Coronary artery (tissue), 2 donors: Measurements from ENCODE around the gene GPR62.

ENCODE experiments used
- DNase-seq: peaks from one replicate; pipeline ENCODE4 v3.0.0-alpha.2; 2017; ENCODE audit warnings: low spot score
- H3K27ac ChIP-seq, 2 donors: fragments of 200-600 bp; sonication (generic); one replicate each; pipeline ENCODE4 v1.5.1; 2016 to 2019
- H3K4me3 ChIP-seq: fragments of 200-600 bp; sonication (generic); 2 replicates; pipeline ENCODE4 v1.5.1; 2016; ENCODE audit warnings: mild to moderate bottlenecking, moderate library complexity
- TF ChIP-seq, protein P1 (sequence below): fragments of 200-600 bp; sonication (generic); IDR thresholded peaks from one replicate; pipeline ENCODE4 v1.5.1; 2019; ENCODE audit warnings: antibody characterized with exemption

Gene GPR62

DNA sequence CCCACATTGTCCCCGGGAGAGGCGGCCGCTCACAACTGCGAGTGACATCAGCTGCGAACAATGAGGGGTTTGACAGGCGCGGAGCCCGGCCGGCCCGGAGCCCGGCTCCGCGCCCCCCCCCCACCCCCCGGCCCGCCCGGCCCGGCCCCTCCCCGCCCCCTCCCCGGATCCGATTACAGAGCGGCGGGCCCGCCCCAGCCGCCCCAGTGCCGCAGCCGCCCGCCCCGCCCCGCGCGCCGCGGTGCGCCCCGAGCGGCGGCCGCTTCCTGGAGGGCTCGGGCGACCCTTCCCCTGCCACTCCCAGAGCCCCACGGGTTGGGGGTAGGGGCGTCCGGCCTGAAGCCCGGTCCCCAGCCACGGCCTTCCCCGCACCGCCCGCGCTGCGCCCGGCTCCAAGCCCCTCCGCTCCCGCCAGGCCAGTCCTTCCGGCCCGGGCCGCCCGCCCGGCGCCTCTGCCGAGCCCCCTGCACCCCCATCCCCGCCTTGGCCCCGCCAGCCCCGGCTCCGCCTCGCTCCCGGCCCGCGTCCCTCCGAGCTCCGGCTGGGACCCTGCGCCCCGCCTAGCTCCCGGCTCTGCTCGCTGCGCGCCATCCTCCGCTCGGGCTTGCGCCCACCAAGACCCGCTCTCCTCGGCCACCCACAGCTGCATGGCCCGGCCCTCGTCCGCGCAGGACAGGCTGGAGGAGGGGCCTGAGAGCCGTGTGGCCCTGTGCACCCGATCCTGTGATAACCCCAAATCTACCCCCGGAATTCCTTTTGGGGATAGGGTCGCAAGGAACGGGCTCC, 12.4 kb downstream of the GPR62 start, which contains the start of gene PCBP4:
Gene PCBP4, minus strand, starts transcription at position 71 of the 786 bp plus-strand sequence. CDS start 6,214 bp downstream, outside the sequence.
- peak within 1 kb of the TSS; percentile 83 for H3K4me3 ChIP-seq
- TF ChIP-seq, protein P1, sequence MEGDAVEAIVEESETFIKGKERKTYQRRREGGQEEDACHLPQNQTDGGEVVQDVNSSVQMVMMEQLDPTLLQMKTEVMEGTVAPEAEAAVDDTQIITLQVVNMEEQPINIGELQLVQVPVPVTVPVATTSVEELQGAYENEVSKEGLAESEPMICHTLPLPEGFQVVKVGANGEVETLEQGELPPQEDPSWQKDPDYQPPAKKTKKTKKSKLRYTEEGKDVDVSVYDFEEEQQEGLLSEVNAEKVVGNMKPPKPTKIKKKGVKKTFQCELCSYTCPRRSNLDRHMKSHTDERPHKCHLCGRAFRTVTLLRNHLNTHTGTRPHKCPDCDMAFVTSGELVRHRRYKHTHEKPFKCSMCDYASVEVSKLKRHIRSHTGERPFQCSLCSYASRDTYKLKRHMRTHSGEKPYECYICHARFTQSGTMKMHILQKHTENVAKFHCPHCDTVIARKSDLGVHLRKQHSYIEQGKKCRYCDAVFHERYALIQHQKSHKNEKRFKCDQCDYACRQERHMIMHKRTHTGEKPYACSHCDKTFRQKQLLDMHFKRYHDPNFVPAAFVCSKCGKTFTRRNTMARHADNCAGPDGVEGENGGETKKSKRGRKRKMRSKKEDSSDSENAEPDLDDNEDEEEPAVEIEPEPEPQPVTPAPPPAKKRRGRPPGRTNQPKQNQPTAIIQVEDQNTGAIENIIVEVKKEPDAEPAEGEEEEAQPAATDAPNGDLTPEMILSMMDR: no peak
- H3K27ac ChIP-seq: peak within 1 kb of the TSS; percentile 94 to 96
- DNase-seq: no peak

DNA sequence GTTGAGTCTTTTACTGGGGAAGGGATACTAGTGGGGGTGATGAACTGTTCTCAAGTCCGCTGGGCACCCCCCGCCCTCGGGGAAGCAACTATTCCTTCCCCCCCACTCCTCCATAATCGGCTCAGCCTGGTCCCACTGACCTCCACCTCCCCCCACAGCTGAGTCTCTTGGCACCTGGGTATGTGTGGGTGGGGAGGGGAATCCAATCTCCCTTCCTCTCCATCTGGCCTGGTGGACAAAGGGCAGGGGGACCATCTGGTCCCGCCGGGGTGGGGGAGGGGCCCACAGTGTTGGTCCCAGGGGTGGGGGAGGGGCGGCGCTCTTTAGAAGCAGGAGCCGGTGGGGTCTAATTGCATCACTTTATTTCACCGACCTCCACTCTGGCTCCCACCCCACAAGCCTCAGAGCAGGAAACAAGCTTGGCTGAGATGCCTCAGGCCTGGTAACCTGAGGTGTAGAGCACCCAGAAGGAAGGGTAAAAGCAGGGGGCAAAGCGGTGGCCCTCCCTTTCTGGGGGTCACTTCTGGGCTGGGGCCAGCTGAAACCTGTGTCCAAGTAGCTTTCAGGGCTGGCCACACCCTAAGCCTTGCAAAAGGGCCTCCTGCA, 13.1 kb downstream of the GPR62 start:
- DNase-seq: no peak
- TF ChIP-seq, protein P1: no peak
- Histone ChIP-seq H3K27ac (peak overlapping the region; percentile 94 to 96), H3K4me3 (peak overlapping the region; percentile 83)

DNA sequence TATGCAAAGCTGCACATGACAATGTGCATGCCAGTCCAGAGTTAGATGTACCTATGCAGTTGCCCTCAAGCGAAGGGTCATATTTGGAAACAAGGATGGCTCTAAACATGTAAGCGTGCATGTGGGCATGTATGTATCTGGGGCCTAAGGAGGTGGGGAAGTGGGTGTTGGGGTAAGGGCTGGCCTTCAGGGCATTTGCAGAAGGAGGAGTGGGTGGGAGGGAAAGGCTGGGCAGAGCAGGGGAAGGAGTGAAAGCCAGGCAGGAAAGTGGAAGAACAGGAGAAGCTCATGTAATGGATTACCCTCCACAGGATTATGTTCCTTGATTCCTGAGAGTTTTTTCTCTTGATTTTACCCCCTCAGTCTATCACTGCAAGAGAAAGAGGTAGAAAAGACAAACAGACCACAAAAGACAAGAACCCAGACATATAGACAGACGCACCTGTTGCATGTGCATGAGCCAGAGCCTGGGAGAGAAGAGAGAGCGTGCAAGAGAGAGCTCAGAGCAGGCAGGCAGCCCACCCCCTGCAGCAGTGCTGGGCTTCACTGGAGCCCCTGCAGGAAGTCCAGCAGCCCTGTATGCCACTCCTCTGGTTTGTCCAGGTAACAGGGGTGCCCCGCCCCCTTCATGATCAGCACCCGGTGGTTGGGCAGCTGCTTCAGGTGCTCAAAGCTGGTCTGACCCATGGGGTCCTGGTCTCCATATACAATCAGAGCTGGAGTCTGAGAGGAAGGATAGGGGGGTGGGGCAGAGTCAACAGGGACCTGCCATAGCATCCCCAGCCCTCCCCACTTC, 13.9 kb downstream of the GPR62 start:
- TF ChIP-seq, protein P1: no peak
- no peak overlapping the region for H3K4me3 ChIP-seq
- H3K27ac ChIP-seq: no peak overlapping the region
- no peak for DNase-seq

DNA sequence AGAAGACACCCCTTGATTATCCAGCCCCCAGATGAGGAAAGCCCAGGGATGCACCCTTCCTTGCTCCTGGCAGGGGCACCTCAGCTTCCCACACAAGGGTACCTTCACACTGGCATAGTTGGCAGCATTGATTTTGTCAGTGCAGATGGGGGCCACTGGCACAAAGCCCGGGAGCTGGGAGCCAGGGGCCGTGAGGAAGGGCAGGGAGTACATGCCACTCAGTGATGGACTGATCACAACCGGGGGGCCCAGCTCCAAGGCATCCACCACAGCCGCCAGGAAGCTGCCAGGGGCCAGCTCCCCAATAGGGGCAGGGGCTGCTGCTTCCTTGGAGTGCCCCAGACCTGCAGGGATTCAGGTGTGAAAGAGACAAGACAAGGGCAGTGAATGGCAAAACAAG, 14.7 kb downstream of the GPR62 start:
- TF ChIP-seq, protein P1: no peak
- H3K27ac ChIP-seq: no peak overlapping the region

DNA sequence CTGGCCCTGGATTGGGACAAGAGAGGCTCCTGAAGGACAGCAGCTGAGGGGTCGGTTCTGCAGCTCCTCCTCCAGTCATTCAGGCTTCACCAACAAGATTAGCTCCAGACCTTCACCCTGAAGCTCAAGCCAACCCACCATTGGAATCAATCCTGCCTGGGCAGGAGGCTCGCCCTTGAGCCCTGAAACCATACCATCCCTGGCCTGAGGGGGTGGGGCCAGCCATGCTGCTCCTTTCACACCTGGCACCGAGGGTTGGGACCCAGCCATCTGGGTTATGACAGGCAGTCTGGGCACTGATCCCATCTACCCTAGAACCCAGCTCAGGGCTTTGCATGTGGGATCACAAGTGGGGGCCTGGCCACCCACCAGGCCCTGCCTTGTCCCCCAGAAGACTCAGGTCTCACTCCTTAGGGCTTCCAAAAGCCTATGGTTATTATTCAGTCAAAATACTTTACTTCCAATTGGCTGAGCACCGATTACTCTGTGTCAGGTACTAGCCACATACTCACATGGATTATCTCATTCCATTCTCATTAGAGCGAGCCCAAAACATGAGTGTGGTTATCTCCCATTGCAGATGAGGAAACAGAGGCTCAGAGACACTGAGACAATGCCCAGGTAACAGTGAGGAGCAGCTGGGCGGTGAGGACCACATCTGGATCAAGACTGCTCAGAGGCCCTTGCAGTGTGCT, 15.6 kb downstream of the GPR62 start:
- no peak overlapping the region for H3K27ac ChIP-seq
- DNase-seq: no peak
- H3K4me3 ChIP-seq: no peak overlapping the region
- TF ChIP-seq, protein P1: no peak

More for the DNA sequence above, 14.7 kb downstream of the GPR62 start:
- no peak for DNase-seq
- H3K4me3 ChIP-seq: no peak overlapping the region

DNA sequence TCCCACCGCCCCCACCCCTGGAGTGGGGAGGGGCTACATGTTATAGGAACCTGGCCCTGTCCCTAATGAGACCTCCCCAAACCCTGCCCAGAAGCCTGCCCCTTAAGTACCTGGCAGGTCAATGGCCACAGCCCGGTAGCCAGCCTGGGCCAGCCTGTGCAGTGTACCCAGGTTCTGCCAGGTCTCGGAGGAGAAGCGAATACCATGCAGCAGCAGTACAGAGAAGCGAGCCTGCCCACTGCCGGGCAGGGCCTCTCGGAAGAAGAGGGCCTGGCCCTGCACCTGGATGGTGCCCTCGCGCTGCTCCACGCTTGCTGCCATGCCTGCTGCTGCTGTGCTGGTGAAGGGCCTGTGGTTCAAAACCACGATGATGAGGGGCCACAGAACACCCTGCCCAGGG, 16.2 kb downstream of the GPR62 start:
- TF ChIP-seq, protein P1: no peak
- H3K4me3 ChIP-seq: no peak overlapping the region
- DNase-seq: no peak
- no peak overlapping the region for H3K27ac ChIP-seq
